Measurements from ENCODE around the gene ROBO2.
"Not testable (repeated sequence)": the region's sequence is repeated elsewhere in the genome, so short reads cannot be mapped to it uniquely, and the experiment has no call there.

The ROBO2 gene

GRCh38 chr3:77407441-77407840, 367.5 kb downstream of the ROBO2 start:
- DNase-seq: no peak

- DNase-seq: not testable (repeated sequence)
These were observed 370.4 kb downstream of the ROBO2 start for GRCh38 chr3:77410334-77410733.

GRCh38 chr3:77411334-77411733, 371.4 kb downstream of the ROBO2 start:
- DNase-seq: no peak

- DNase-seq: no peak
These were observed 372.1 kb downstream of the ROBO2 start for GRCh38 chr3:77412021-77412438.

GRCh38 chr3:77412584-77412983, 372.7 kb downstream of the ROBO2 start:
- DNase-seq: no peak

GRCh38 chr3:77414881-77415280, 375.0 kb downstream of the ROBO2 start:
- DNase-seq: no peak

GRCh38 chr3:77420336-77420735, 380.4 kb downstream of the ROBO2 start:
- DNase-seq: no peak

GRCh38 chr3:77421916-77422315, 382.0 kb downstream of the ROBO2 start:
- no peak for DNase-seq

- DNase-seq: no peak
These were observed 386.6 kb downstream of the ROBO2 start for GRCh38 chr3:77426531-77426930.

- DNase-seq: no peak
These were observed 387.6 kb downstream of the ROBO2 start for GRCh38 chr3:77427528-77427927.

GRCh38 chr3:77436908-77437307, 397.0 kb downstream of the ROBO2 start:
- DNase-seq: no peak

GRCh38 chr3:77446084-77446483, 406.2 kb downstream of the ROBO2 start:
- no peak for DNase-seq

GRCh38 chr3:77446761-77447160, 406.9 kb downstream of the ROBO2 start:
- DNase-seq: no peak

GRCh38 chr3:77449459-77450350, 409.8 kb downstream of the ROBO2 start:
- no peak for DNase-seq

GRCh38 chr3:77456431-77456830, 416.5 kb downstream of the ROBO2 start:
- no peak for DNase-seq

- no peak for DNase-seq
These were observed 417.0 kb downstream of the ROBO2 start for GRCh38 chr3:77456906-77457305.

GRCh38 chr3:77459926-77460325, 420.0 kb downstream of the ROBO2 start:
- DNase-seq: no peak

- no peak for DNase-seq
These were observed 420.4 kb downstream of the ROBO2 start for GRCh38 chr3:77460326-77460725.

GRCh38 chr3:77462951-77463350, 423.1 kb downstream of the ROBO2 start:
- DNase-seq: no peak

GRCh38 chr3:77464111-77464688, 424.3 kb downstream of the ROBO2 start:
- DNase-seq: no peak

- no peak for DNase-seq
These were observed 426.7 kb downstream of the ROBO2 start for GRCh38 chr3:77466562-77467115.

Measured in amygdala (tissue), 56 donors.